Left ventricle myocardium inferior (tissue), 1 donor: ENCODE data around the gene DSTN. TPM values are rescaled to one million over a fixed set of nuclear protein-coding genes. Genes with fewer than 3 reads are reported as not detected.
A peak's percentile ranks its signal among the peaks of the same experiment; 100 is the strongest.

Source experiments
- DNase-seq: peaks from one replicate; pipeline ENCODE4 v3.0.0-alpha.2; 2020
- H3K27ac ChIP-seq: fragments of 200-600 bp; replicated peaks from 2 replicates; pipeline ENCODE4 v1.8.0; 2021
- H3K27me3 ChIP-seq: fragments of 200-600 bp; 2 replicates; pipeline ENCODE4 v1.8.0; 2021; ENCODE audit warnings: low read depth
- H3K36me3 ChIP-seq: fragments of 200-600 bp; 2 replicates; pipeline ENCODE4 v1.8.0; 2021
- H3K4me1 ChIP-seq: fragments of 200-600 bp; 2 replicates; pipeline ENCODE4 v1.8.0; 2021
- H3K4me3 ChIP-seq: fragments of 200-600 bp; 2 replicates; pipeline ENCODE4 v1.8.0; 2021; ENCODE audit warnings: mild to moderate bottlenecking, moderate library complexity
- H3K9me3 ChIP-seq: fragments of 200-600 bp; replicated peaks from 2 replicates; pipeline ENCODE4 v1.8.0; 2021
- CTCF ChIP-seq: fragments of 200-600 bp; IDR thresholded peaks from 2 replicates; pipeline ENCODE4 v1.8.0; 2021; ENCODE audit warnings: antibody characterized with exemption, mild to moderate bottlenecking, borderline replicate concordance
- intact Hi-C: fragments of 100-400 bp; cut with micrococcal nuclease; formaldehyde crosslinking; loops from one replicate; pipeline ENCODE4 v1.11.0; 2022
- total RNA-seq: library from RNA; stranded (reverse); fragmentation: NEBNext Ultra II Directional; extraction: Animal tissue kit (Norgen Biotek cat#: 25700); gene quantifications from one replicate; pipeline ENCODE4 v1.2.1, GENCODE V29; 2021
- donor health status: DM: no; HTN: yes; CAD: no; lungs with severe emphysema.

The DSTN gene
- total RNA-seq, 1 donor from 2014 or later = 635 TPM

GRCh38 chr20:17614176-17614811 lies 44.4 kb downstream of the DSTN start:
- peak; percentile 87 for DNase-seq
- H3K27ac ChIP-seq = peak overlapping the region; percentile 67
- intact Hi-C loops = loop anchor here (10.0 kb wide), 1 partner anchor 79 kb away; the partner anchor contains the start of gene BFSP1
- H3K4me3 ChIP-seq = peak overlapping the region; percentile 41
- H3K9me3 ChIP-seq = no peaks in the 10 kb centered on the region
- peaks cover 28% of the 10 kb centered on the region for H3K36me3 ChIP-seq
- peaks cover 88% of the 10 kb centered on the region for H3K4me1 ChIP-seq
- TF ChIP-seq CTCF = no peak
- H3K27me3 ChIP-seq = no peaks in the 10 kb centered on the region

- Histone ChIP-seq H3K9me3 (no peaks in the 10 kb centered on the region), H3K4me1 (peaks cover 81% of the 10 kb centered on the region), H3K36me3 (peaks cover 34% of the 10 kb centered on the region), H3K27me3 (no peaks in the 10 kb centered on the region), H3K4me3 (peak overlapping the region; percentile 41), H3K27ac (peak overlapping the region; percentile 67)
- intact Hi-C loops = loop anchor here (10.0 kb wide), 1 partner anchor 80 kb away; the partner anchor contains the start of gene BFSP1
- no peak for DNase-seq
- TF ChIP-seq CTCF = no peak
These were observed 45.2 kb downstream of the DSTN start for GRCh38 chr20:17614812-17615644.

DNA sequence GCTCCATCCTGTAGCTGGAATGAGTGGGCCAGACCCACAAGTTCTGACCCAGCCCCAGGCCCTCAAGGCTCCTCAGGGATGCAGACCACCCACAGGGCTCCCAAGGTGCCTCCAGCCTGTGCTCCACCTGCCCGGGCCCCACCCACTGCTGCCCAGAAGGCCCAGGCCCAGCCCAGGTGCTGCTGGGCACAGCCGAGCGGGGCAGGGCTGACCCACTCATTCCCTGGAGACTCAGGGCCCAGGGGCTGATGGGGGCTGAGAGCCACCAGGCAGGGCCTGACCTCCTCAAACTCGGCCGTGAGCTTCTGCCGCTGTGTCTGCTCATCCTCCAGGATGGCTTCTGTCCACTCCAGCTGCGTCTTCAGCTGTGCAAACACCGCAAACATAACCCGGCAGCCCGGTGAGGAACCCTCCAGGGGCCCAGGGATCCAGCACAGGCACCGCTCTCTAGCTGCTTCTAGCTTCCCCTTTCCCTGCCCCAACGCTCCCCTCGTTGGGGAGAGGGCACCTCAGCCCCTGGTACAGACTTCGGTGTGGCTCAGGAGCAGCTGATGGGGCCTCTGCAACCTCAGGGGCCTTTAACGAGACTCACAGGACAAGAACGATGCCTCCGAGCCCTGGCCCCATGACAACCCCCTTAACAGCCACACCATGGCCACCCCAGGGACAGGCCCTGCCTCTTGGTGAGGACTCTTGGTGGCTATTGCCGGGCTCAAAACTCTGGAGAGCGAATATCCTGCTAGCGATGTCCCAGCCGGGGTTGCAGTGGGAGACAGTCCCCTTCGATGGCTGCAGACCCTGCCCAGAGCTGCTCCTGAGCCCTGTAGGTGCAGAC lies 46.0 kb downstream of the DSTN start:
- Histone ChIP-seq H3K36me3 (peaks cover 42% of the 10 kb centered on the region), H3K4me3 (no peak overlapping the region), H3K27ac (peak overlapping the region; percentile 67), H3K9me3 (no peaks in the 10 kb centered on the region), H3K4me1 (peaks cover 73% of the 10 kb centered on the region), H3K27me3 (no peaks in the 10 kb centered on the region)
- no peak for DNase-seq
- intact Hi-C loops = loop anchor here (10.0 kb wide), 1 partner anchor 81 kb away; the partner anchor contains the start of gene BFSP1
- TF ChIP-seq CTCF = no peak

DNA sequence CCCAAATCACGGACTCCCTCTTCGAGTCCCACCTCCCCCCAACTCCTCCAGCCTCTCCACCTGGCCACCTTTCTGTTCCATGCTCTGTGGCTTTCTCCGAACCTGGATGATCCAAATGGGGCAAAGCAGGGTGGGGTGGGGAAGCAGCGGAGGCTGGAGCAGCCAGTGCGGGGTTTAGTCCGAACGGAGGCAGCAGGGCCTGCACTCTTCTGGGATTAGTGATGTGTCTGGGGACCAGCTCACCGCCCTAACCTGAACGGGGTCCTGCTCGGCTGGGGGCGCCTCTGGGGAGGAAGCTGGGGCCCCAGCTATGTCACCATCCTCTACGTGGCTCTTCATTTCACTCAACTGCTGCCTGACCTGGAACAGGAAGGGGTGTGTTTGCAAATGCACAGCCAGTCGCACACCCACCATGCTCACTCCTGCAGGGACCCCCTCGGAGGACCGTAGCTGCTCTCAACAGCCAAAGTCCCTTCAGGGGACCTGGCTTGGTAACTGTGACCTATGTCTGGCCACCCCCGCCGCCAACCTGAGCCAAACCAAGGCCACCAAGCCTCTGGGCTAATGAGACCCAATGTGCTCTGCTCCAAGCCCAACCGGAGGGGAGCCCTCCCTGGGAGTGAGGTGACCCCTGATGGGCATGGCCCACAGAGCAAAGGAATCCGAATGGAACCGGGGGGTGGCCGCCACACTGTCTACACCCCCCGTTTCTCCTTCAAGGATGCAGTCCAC lies 46.8 kb downstream of the DSTN start:
- H3K36me3 ChIP-seq = peaks cover 47% of the 10 kb centered on the region
- DNase-seq = no peak
- no peak overlapping the region for H3K4me3 ChIP-seq
- no peak for TF ChIP-seq CTCF
- peaks cover 65% of the 10 kb centered on the region for H3K4me1 ChIP-seq
- intact Hi-C loops = loop anchor here (10.0 kb wide), 1 partner anchor 82 kb away; the partner anchor contains the start of gene BFSP1
- no peaks in the 10 kb centered on the region for H3K9me3 ChIP-seq
- H3K27me3 ChIP-seq = no peaks in the 10 kb centered on the region
- H3K27ac ChIP-seq = peak overlapping the region; percentile 67
